Limb (tissue), 2 donors: ENCODE measurements around the gene KIAA1328.
"Not testable (repeated sequence)": the region's sequence is repeated elsewhere in the genome, so short reads cannot be mapped to it uniquely, and the experiment has no call there.

Source experiments
- DNase-seq, 2 donors: peaks; one replicate each; pipeline ENCODE4 v3.0.0-alpha.2; 2016; ENCODE audit errors: extremely low spot score in 2 of 2

Gene KIAA1328

GRCh38 chr18:36885981-36886380 lies 57.1 kb downstream of the KIAA1328 start:
- DNase-seq = no peak

GRCh38 chr18:36887114-36887513 lies 58.2 kb downstream of the KIAA1328 start:
- DNase-seq = no peak

GRCh38 chr18:36887864-36888263 lies 58.9 kb downstream of the KIAA1328 start:
- no peak for DNase-seq

- DNase-seq = no peak
Measured at GRCh38 chr18:36888778-36889177, 59.9 kb downstream of the KIAA1328 start.

GRCh38 chr18:36889321-36889720 lies 60.4 kb downstream of the KIAA1328 start:
- DNase-seq = no peak

DNA sequence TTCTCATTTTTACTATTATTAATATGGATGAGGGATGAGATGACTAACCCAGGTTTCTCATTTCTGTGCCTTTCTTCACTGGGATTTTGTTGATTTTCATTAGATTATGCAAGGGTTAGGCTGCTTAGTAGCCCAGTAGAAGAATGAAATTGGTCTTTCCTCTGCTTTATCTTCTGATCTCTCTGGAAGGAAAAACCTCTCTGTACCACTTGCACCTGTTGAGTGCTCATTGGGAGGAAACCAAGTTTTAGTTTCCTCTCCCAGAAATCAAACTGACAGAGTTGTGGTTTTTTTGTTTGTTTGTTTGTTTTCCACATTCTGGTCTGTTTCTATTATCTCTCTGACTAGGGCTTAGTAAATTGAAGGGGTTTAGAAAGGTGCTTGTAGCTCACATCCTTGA lies 60.8 kb downstream of the KIAA1328 start:
- DNase-seq = no peak

DNA sequence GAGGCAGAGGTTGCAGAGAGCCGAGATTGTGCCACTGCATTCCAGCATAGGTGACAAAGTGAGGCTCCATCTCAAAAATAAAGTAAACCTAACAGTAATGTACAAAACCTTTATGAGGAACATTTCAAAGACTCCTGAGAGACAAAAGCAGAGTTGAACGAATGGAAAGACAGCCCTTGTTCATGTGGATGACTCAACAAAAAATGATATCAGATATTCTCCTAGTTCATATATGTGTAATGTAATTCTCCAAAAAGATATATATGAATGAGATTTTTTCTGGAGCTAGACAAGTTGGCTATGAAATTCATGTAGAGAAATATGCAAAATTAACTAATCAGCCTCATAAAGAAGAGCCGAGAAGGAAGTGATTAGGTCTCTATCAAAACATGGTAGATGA lies 61.7 kb downstream of the KIAA1328 start:
- DNase-seq = no peak

GRCh38 chr18:36893227-36893626 lies 64.3 kb downstream of the KIAA1328 start:
- no peak for DNase-seq

DNA sequence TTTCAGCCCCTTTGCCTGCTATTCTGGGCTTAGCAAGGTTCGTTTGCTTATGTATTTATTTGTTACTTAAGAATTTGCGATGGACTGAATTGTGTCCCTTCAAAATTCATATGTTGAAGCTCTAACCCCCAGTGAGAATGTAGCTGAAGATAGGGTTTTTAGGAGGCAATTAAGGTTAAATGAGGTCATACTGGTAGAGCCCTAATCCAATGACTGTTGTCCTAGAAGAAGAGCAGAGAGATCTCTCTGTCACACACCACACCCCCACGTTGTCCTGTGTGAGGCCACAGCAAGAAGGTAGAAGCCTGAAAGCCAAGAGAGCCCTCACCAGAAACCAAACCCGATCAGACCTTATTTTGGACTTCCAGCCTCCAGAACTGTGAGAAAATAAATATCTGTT lies 66.7 kb downstream of the KIAA1328 start:
- no peak for DNase-seq

GRCh38 chr18:36897253-36897652 lies 68.3 kb downstream of the KIAA1328 start:
- no peak for DNase-seq

- DNase-seq = no peak
Measured at GRCh38 chr18:36899289-36899688, 70.4 kb downstream of the KIAA1328 start.

DNA sequence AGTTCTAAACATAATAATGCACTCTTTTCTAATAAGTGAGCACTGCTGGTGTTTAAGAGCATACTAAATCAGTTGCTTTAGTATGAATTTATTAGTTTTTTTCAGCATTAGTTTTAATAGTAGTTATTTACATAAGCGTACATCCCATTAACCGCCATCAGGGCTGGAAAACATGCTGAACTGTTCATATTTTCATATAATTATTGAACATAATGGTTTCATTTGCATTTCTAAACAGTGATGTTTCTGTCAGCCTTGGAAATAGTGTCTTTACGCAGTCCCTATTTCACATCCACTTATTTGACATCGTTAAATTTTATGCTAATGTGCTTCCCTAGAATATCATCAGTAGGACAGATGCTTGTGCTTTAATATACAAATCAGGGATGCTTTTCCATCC lies 71.5 kb downstream of the KIAA1328 start:
- DNase-seq = no peak

- no peak for DNase-seq
Measured at GRCh38 chr18:36901277-36901701, 72.4 kb downstream of the KIAA1328 start.

DNA sequence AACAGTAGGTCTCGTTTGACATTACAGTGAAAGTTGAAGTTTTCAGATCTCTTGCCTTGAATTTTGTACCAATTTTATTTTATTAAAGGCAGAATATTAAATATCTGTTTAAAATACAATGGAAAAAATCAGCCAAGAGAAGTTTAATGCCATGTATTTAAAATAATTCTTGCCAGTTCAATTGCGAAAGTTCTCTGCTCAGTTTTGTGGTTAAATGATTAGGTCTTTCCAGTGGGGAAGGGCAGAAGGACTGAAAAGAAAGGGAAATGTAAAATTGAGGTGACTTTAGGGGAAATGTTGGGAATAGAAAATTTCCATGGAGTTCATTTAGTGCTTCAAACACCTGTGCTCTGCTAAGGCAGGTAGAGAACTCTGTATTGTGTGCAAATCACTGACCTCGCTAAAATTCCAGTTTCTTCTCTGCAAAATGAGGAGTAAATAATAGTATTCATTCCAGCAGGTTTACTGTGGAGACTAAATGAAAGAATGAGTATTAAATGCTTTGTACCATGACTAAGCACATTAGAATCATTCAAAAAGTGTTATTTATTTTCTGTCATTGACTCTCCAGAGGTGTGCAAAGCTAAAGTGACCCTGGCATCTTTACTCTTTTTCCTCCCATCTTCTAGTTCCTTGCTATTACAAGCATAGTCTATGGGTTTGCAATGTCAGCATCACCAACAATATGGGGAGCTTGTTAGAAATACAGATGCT lies 74.4 kb downstream of the KIAA1328 start:
- DNase-seq = no peak

DNA sequence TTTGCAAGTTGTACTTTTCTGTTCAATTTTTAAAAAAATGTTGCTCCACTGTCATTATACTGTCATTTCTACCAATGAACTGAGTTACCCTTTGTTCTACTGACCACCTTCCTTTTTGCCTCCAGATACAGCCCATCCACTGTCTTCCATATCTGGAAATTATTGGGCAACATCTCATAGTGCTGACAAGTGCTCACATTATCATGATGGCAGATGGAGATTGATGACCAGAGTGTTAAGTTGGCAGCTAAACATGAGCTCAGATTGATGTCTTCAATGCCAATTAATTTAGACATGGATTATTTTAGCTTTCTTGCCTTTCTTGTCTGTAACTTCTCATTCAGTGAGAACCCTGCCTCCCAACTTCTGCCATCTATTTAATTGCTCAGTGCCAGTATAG lies 76.6 kb downstream of the KIAA1328 start:
- DNase-seq = no peak

DNA sequence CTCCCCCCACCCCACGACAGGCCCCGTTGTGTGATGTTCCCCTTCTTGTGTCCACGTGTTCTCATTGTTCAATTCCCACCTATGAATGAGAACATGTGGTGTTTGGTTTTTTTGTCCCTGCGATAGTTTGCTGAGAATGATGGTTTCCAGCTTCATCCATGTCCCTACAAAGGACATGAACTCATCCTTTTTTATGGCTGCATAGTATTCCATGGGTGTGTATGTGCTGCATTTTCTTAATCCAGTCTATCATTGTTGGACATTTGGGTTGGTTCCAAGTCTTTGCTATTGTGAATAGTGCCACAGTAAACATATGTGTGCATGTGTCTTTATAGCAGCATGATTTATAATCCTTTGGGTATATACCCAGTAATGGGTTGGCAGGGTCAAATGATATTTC lies 80.4 kb downstream of the KIAA1328 start:
- not testable (repeated sequence) for DNase-seq

- no peak for DNase-seq
Measured at GRCh38 chr18:36912887-36913286, 84.0 kb downstream of the KIAA1328 start.

- no peak for DNase-seq
Measured at GRCh38 chr18:36917907-36918306, 89.0 kb downstream of the KIAA1328 start.

- DNase-seq = no peak
Measured at GRCh38 chr18:36929601-36930000, 100.7 kb downstream of the KIAA1328 start.

DNA sequence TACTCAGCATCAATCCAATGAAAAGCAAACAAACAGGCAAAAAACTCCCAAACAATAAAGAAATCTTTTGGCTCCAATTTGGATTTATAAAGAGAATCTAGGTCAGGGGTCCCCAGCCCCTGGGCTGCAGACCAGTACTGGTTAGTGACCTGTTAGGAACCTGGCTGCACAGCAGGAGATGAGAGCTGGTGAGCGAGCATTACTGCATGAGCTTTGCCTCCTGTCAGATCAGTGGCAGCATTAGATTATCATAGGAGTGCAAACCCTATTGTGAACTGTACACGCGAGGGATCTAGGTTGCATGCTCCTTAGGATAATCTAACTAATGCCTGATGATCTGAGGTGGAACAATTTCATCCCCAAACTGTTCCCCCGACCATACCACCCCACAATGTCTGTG lies 102.2 kb downstream of the KIAA1328 start:
- no peak for DNase-seq

DNA sequence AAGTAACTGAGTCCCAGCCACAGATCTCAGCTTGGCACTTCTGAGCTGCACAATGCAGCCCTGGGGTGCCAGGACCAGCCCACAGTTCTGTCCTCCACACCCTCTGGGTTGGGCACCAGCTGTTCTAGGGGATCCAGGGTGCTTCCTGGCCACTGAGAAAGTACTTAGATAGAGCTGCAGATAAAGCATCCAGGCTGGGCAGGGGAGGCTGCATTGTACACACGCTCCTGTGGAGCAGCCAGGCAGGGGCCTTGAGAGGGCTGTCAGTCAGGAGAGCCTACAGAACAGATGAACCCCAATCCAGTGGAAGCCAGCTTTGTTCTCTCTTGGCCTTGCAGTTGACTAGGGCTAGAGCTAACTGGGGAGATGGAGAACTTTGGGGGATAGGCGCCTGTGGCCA lies 104.6 kb downstream of the KIAA1328 start:
- DNase-seq = no peak

- no peak for DNase-seq
Measured at GRCh38 chr18:36934884-36935283, 106.0 kb downstream of the KIAA1328 start.

DNA sequence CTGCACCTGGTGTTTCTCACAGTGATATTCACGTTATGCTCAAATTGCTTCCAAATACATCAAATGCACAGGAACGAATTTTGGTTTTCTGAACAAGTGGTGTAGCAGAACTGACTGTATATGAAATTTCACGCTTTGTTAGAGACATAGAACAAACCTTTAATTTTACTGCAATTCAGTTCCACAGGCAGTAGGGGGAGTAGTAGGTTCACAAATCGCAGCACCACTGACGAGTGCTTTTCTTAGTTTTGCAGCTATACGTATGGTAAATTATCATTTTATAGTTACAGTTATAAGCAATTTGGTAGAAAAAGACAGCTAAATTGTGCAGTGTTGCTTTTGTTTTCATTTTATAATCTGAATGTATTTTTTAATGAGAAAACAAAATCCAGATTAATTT lies 113.3 kb downstream of the KIAA1328 start:
- peak in 1 of 2 donors; percentile 4 for DNase-seq

- no peak for DNase-seq
Measured at GRCh38 chr18:36947820-36948348, 119.0 kb downstream of the KIAA1328 start.
